NCI-H510A treated with DMSO at 0.1 percent for 48 hours (cell line): Measurements from ENCODE around the gene KRTAP29-1.

ENCODE experiments used
- DNase-seq: peaks from one replicate; lab custom pipeline; 2025; lab: John Stamatoyannopoulos, UW

KRTAP29-1 gene

DNA sequence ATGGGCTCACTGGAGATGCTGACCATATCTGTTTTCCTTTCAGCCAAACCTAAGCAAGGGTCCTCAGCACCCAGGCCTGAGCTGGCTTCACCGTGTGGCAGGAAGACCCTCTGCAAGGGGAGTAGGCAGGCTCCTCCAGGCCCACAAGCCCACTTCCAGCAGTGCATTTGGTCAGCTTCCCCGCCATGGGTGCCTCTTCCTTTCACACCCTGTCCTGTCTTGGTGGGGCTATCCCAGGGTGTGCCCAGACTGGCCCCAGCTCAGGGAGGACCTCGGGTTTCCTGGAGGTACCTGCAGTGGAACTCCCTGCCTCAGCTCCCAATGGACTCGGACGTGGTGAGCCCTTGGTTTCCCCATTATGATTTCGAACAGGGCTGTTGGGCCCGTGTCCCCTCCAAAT, 25.6 kb upstream of the KRTAP29-1 start:
- DNase-seq, result no peak

DNA sequence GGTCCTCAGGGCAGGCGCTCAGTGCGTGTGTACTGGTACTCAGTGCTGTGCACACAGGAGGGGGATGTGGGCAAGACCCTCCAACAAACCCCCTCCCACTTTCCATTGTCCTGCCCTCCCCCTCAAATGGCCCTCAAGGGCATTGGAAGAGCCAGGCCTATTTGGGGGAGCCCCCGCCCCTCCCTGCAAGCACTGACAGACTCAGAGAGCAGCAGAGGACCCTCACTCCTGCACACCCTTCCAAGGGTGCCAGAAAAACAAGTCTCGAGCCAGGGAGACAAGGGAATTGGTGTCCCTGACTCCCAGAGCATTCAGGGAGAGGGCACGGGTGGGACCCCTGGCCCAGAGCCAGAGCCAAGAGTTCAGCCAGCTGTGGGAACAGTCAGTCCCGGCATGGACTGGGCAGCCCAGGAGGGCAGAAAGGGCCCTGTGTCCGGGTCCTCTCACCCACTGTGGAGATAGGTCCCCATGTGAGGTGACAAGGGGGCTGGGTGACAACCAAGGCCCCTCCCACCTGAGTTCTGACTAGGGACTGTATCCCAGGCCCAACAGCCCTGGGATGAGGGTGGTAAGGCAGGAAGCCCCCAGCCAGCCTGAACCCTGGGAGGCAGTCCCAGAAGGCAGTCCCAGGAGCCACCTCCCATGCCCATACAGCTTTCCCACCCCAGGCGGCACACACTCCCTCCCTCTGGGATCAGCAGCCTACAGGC, 24.9 kb upstream of the KRTAP29-1 start:
- DNase-seq, result no peak

DNA sequence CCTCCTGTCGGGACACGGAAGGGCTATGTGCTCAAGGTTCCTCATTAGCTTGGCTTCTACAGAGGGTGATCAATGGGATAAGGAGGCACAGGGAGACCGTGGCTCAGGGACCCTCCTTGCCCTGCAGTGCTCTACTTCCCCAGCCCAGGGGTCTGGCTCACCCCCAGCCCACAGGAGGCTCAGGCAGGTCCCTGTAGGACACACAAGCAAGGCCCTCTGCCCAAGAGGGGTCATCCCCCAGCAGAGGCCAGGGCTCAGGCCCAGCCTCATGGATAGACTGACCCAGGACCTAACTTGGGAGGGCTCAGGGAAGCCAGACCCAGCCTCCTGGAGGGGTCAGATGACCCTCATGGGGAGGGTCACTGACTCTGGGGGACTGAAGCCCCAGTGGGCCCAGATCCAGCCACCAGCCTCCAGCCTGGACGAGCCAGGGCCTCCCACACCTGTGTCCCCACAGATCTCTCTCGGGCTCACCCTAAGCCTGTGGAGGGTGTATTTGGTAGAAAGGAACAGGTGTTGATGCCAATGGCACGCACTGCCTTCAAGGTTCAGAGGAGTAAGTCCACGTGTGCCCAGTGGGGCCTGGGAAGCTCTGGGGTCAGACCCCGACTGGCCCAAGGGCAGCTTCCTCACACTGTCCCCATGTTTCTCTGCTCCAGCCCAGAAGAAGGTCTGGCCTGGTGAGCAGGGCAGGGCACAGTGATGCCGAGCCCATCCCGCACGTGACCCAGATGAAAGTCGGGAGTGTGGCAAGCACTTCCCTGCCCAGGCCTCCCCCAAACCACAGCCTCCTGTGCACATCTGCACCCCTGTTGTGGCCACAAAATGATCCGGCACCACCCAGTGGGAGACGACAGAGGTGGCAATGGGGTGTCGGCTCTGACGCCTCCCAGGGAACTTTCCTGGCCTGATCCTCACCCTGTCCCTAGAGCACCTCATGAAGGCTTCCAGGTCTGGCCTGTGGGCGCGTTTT, 23.8 kb upstream of the KRTAP29-1 start:
- no peak for DNase-seq

DNA sequence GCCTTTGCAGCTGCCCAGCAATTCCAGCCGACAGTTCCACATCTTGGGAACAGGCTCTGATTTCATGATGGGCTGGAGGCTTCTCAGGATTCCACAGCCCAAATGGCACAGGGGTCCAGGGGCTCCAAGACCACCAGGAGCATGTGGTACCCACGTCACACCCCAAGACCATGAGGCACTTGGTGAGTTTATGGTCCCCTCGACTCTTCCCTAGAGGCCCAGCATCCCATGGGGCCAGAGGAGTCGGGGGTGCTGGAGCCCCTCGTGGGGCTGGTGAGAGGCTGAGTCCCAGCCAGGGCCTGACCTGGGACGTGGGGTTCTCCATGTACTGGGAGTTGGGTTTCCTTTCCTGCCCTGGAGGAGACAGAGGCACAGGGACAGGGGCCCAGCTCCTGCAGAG, 23.0 kb upstream of the KRTAP29-1 start:
- no peak for DNase-seq

DNA sequence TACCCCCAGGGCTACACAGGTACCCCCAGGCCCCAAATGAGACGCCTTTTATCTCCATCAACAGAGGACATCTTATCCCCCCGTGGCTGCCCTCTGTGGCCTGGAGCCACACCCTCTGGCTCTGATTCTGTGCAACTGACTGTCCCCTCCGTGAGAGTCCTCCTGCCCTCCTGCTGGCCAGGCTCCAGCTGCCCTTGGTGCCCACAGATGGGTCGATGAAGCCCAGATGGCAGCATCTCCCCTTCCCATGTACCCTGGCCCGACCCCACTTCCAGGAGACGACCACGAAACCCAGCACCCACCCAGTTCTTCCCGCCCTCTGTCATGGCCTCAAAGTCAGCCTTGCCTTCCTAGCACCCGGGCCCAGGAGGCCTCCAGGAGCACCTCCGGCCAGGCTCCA, 22.5 kb upstream of the KRTAP29-1 start:
- no peak for DNase-seq

DNA sequence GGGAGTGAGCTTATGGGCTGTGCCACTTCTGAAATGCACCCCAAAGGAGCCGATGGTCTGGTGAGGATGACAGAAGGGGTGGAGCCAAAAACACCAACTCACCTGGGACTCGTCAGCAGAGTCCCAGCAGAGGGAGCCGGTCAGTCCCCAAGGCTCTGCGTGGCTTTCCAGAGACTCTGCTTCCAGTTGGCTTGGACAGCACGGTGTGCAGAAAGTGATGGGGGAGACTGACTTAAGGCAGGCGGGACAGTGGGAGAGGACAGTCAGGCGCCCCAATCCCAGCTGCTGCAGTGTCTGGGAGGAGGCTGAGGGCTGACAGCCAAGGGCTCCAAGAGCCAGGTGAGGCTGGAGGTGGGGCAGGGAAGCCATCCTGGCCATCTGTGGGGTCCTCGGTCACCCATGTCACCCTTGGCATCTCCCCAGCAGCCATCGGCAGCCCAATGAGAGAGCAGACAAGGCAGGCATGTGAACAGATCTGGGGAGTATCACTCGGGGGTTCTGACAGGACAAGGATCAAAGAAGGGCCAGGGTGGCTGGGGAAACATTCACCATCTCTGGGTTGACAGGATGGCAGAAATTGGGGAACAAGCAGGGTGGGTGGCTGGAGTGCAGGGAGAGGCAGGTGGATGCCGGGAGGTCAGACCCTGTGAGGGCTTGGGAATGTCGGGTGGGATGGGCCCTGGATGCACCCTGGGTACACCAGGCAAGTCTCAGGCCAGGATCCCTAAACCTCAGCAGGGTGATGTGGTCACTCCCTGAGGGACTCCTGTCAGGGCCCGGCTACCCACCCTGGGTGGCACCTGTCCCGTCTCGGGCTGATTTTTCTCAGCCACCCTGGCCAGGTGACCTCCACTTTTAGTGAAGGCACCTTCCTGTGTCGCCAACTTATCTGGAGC, 21.8 kb upstream of the KRTAP29-1 start:
- peak; percentile 20 for DNase-seq

DNA sequence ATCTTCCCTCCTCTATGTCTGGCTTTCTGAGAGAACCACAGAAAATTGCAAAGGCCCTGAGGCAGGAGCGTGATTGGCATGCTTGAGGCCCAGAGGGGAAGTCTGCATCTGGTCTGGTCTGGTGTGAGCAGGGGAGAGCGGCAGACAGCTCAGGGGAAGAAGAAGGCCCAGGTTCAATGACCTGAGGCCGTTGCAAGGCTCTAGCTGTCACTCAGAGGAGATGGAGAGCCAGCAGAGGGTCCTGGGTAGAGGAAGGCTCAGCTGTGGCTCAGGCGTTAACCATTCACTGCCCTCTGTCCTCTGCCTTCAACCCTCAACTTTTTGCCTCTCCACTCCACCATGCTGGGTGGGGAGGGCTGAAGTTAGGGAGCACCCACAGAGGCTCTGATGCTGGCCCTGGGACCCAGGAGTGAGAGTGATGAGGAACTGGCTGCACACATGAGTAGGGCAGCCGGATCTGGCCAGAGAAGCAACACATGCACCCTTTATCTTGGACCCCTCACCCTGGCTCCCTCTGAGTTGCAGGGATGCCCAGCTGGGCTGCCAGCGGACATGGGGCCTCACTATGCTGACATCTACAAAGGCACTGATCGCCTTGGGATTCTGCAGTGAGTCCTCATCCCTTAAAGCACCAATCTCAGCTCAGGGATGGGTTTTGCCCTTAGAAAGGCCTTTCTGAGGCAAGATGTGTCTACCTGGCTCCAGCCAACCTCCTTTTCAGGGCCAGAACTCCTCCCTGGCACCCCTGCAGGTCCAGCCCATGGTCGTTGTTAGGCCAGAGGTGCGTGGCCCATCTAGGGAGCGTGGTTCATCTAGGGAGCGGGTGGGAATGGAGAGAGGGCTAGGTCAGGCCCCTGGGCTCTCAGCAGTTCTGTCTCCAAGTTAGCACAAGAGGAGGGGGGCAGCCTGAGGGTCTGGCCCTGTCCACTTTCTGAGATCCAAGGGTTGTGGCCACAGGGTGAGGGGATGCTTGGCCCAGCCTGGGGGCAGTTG, 20.5 kb upstream of the KRTAP29-1 start:
- no peak for DNase-seq

DNA sequence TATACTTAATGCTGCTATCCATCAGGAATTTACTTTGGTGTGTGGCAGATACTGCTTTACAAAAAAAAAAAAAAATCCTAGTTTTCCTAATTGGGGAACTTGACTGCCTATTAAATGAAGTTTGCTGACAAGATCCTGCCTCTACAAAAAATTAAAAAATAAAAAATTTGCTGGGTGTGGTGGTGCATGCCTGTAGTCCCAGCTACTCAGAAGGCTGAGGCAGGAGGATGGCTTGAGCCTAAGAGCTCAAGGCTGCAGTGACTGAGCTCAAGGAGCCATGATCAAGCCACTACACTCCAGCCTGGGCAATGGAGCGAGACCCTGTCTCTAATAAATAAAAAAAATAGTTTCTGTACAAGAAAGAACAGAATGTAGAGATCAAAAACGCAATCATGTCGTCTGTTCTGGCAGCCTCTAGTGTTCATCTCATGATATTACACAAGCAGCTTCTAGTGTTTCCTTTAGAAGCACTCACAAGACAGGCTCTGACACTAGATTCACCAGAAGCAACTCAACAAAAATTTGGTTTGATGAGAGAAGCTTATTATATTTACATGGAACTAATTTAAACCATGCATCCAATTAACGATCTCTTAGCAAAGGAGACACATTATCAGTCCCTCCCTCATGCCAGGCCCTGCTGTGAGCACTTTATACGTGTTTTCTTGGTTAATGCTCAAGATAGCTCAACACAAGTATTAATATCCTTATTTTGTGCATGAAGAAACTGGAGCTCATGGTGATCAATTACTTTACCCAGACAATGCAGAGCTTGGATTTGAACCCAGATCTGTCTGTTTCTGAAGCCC, 19.6 kb upstream of the KRTAP29-1 start:
- DNase-seq, result peak; percentile 80

DNA sequence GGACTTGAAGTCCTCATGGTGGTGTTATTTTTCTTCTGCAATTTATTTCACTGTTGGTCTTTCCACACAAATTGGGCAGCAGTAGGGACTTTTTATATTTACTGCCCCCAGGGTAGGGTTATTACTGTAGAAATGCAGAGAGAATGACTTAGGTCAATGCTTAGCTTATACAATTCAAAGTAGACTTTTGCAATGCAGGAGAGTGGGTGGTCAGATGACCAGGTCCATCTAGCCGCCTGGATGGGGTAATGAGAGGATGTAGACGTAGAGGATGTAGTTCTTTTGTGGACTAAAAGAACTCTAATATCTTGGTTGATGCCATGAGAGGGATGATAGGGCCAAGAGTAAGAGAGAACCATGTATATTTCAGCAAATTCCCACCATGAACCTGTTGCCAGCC, 15.6 kb upstream of the KRTAP29-1 start:
- DNase-seq, result no peak

DNA sequence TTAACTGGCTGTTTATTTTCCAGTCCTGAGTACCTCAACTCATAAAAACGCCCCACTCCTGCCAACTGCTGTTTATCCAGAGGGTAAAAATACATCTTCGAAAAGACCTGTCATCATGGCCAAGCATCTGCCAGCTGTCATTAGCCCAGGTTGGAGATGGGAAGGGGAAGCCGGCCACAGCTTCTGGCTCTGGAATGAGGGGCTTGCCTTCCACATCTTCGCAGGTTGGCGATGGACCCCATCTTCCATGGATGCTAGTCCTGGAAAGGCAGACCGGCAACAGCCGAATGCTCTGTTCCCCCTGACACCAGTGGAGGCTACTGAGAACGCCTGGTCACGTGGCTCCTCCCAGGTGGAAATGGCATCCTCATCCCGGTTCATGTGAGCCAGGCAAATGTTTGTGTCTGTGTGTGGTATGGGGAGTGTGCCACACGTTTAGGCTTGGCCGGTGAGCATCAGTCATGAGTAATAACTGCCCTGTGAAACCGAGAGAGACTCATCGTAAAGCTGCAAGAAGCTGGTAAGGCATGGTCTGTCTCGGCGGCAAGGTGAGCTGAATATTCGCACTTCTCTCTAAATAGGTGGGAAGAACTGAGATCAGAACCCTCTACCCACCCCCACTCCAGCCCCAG, 13.3 kb upstream of the KRTAP29-1 start:
- DNase-seq, result no peak

DNA sequence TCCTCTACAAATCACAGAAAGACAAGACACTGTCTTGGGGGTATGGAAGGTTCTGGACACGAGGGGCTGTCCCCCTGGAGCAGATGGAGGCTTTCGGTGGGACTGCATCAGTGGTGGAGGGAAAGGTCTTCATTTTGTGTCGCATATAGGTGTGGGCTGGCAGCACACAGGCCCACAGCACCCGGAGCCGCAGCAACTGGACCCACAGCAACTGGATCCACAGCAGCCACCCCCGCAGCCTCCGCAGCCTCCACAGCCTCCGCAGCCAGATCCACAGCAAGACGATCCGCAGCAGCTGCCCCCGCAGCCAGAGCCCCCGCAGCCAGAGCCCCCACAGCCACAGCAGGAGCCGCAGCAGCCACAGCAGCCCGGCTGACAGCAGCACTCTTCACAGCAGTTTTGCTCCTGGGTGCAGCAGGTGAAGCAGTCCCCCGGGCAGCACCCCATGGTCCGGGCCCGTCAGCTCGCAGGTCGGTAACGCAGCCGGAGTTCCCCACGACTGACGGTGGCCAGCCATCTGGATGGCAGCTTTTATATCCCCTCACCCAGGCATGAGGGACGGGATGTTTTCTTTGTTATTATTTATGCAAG, 12.6 kb upstream of the KRTAP29-1 start, which contains the start of gene KRTAP17-1:
Gene KRTAP17-1 (minus strand): TSS at position 507 of the 591 bp plus-strand sequence. CDS start 60 bp downstream, at position 447.
- peak; percentile 43 for DNase-seq

DNA sequence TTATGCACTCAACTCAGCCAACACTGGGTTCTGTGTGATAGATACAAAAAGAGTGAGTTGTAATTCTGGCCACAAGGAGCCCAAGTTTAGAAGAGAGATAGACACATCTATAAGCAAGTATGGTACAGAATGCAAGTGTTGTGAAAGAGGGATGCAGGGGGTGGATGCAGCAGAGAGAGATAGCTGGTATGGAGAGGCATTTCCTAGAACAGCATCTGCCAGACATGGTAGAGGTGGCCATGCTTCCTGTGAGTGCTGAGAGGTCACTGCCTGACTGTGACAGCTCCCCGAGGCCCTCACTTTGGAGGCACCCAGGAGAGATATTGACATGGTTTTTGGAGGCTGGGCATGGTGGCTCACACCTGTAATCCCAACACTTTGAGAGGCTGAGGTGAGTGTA, 8.5 kb upstream of the KRTAP29-1 start:
- no peak for DNase-seq

DNA sequence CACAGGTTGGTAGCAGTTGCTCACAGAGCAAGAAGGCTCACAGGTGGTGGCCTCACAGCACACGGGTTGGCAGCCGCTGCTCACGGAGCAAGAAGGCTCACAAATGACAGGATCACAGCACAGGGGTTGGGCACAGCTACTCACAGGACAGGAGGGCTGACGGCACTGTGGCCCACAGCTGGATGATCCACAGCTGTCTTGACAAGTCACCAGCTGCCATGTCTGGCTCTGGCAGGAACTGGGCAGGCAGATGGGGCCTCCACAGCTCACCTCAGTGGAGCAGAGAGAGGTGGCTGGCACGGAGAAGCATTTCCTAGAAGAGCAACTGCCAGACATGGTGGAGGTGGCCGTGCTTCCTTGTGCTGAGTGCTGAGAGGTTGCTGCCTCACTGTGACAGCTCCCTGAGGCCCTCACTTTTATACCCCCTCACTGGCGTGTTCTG, 6.3 kb upstream of the KRTAP29-1 start, which contains the start of gene KRTAP16-1:
Gene KRTAP16-1 (minus strand): TSS at position 392 of the 442 bp plus-strand sequence. CDS start 56 bp downstream, at position 336.
- no peak for DNase-seq

DNA sequence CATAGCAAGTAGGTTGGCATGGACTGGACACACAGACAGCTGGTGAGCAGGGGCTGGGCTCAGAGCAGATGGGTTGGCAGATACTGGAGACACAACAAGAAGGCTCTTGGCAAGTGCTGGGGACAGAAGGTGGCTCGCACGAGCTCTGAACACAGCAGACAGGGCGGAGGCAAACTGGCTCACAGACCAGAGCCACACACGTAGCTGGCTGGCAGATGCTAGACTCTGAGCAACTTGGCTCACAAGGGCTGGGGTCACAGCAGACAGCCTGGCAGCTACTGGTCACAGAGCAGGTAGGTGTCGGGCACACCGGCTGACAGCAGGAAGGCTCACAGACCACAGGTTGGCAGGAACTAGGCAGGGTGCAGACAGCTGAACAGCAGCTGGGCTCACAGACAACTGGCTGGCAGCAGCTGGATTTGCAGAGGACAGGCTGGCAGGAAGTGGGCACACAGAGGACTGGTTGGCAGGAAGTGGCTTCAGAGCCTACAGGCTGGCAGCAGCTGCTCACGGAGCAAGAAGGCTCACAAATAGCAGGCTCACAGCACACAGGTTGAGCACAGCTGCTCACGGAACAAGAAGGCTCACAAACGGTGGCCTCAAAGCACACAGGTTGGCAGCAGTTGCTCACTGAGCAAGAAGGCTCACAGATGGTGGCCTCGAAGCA, 5.7 kb upstream of the KRTAP29-1 start:
- peak; percentile 59 for DNase-seq

DNA sequence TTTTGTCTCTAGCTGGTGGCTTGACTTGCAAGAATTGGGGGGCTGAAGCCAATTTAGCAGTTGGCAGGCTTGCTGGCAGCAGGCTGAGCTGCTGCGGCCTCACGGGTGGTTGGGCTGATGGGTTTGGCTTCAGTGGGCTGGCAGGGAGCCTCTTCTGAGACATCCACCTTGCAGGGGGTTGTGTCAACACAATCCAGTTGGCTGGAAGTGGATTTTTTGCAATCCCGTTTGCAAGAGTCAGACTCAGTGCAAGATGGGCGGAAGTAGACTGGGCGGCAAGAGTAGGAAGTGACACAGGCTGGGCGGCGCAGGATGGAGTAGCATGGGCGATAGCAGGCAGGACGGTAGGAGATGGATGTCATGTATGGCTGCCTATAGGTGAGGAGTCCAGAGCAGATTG, 5.0 kb upstream of the KRTAP29-1 start:
- DNase-seq, result no peak

DNA sequence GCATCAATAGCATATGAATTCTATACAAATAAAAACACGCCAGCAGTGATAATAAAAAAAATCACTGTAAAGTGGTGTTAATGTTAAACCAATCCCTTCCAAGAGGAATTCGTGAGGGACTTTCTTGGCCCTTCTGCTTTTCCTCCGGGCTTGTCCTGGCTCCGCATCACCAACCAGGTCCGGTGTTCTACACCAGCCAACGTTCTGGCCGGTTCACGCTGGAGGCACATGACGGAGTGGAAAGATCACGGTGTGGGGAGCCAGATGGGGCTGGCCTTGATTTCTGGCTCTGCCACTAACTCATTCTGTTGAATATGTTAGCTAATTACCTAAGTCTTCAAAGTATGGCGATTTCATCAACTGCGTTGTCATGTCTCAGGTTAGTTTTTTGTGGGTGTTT, 1.4 kb upstream of the KRTAP29-1 start:
- no peak for DNase-seq

DNA sequence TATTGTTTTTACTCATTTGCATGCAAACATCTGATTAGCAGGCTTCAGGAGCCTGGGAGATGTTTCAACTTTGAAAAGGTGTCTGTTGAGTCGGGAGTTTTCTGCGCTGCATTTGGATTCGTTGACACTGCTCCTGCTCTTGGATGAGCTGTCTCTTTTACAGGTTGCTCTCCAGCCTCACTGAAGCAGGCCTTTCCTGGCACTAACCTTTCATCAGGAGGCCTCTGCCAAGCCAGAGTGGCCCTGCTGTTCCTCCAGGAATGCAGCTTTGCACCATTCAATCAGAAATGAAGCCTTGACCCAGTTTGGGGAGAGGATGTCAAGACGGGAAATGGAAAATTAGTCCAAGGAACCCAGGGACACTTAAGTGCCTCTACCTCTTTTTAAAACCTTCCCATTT, 330 bp upstream of the KRTAP29-1 start:
- DNase-seq, result no peak

DNA sequence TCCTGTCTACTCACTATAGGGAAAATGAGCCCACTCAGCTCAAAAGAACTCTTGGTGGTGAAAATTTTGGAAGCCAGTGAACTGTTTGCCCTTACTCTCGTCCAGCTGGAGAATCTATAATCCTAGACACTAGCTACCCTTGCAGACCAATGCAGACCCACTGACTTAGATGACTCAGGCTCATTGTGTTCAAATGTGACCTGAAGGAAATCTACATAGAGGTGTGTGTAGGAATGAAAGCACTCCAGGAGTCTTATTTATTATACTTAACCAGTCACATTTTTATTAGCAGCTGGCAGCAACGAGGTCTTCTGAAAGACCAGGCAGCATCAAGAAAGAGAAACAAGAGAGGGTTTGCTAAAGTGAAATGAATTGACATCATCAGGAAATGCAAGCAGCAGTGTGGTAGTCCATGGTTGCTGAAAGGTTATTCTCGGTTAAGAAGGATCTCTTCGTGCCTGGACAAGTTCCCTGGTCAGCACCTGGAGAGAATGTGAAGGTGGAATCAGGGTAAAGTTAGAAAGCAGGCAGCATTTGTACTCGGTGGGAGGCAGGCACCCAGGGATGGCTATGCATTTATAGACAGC, 1.4 kb downstream of the KRTAP29-1 start:
- peak; percentile 9 for DNase-seq
